HCT116 (cell line): Measurements from ENCODE around the gene DCHS2. TPM values are rescaled to one million over a fixed set of nuclear protein-coding genes. Genes with fewer than 3 reads are reported as not detected.

Experiments
- ATAC-seq: fragments of 200-7000 bp; cut with Tn5 transposase; 2 replicates; pipeline ENCODE4 v1.9.1; 2020; ENCODE audit warnings: mild to moderate bottlenecking, moderate library complexity
- BruUV-seq: library from RNA; stranded (reverse); fragments of 400-500 nt; replicated peaks from 2 replicates; lab custom pipeline; 2021; lab: Mats Ljungman, UMichigan
- CTCF ChIA-PET: fragments of 300-600 bp; sonication (Branson Sonifier 250); formaldehyde crosslinking; loops from one replicate; lab custom pipeline; 2021; ENCODE audit warnings: antibody characterized with exemption; lab: Charles Lee
- POLR2A ChIA-PET: fragments of 300-600, 350-600 bp; sonication (Branson Sonifier 250); formaldehyde crosslinking; loops from one replicate; lab custom pipeline; 2021; ENCODE audit warnings: antibody characterized with exemption; lab: Charles Lee
- RAD21 ChIA-PET, 2 experiments: fragments of 300-600 bp; sonication (Branson Sonifier 250); formaldehyde crosslinking; loops; one replicate each; lab custom pipeline; 2023; ENCODE audit warnings: low total read pairs in 2 of 2; ENCODE audit not compliant: uncharacterized antibody in 2 of 2, unreplicated experiment in 2 of 2, low non-redundant PET in 1 of 2; lab: Charles Lee
- DNase-seq: peaks from one replicate; pipeline ENCODE4 v3.0.0-alpha.2; 2010; ENCODE audit warnings: low read depth, low spot score
- H2AFZ ChIP-seq: fragments of 200-600 bp; shearing (Covaris generic), sonication (generic); 2 replicates; pipeline ENCODE4 v1.6.1; 2017; ENCODE audit warnings: low read depth, mixed run types, mixed read lengths, antibody characterized with exemption, low read length; ENCODE audit not compliant: poor library complexity, severe bottlenecking
- H3K27ac ChIP-seq: 2 replicates; pipeline ENCODE4 v1.5.1; 2012; ENCODE audit warnings: low read depth, low read length
- H3K27me3 ChIP-seq: fragments of 200-600 bp; sonication (generic); 2 replicates; pipeline ENCODE4 v1.6.1; 2016; ENCODE audit warnings: mixed run types, low read length, mixed read lengths; ENCODE audit not compliant: insufficient read depth
- H3K36me3 ChIP-seq, 2 experiments: fragments of 200-500 bp in 1 of 2; fragments of 200-600 bp in 1 of 2; sonication (Bioruptor generic) in 1 of 2; sonication (generic) in 1 of 2; 2 replicates each; pipeline versions ENCODE4 v1.5.1 to v1.6.1; 2014 to 2016; ENCODE audit warnings: low read length in 2 of 2, inconsistent platforms in 1 of 2, mixed read lengths in 1 of 2, mixed run types in 1 of 2; ENCODE audit not compliant: insufficient read depth in 2 of 2, control insufficient read depth in 1 of 2
- H3K4me1 ChIP-seq, 2 experiments: fragments of 200-600 bp in 1 of 2; sonication (generic) in 1 of 2; 2 replicates each; pipeline versions ENCODE4 v1.5.1 to v1.6.1; 2012 to 2017; ENCODE audit warnings: low read length in 2 of 2, inconsistent platforms in 1 of 2, mild to moderate bottlenecking in 1 of 2, mixed read lengths in 1 of 2, mixed run types in 1 of 2, moderate library complexity in 1 of 2; ENCODE audit not compliant: insufficient read depth in 2 of 2, control insufficient read depth in 1 of 2
- H3K4me2 ChIP-seq: fragments of 200-600 bp; sonication (generic); 2 replicates; pipeline ENCODE4 v1.6.1; 2017; ENCODE audit warnings: mixed run types, low read length, mixed read lengths
- H3K4me3 ChIP-seq, 2 experiments: fragments of 200-600 bp in 1 of 2; sonication (generic) in 1 of 2; replicated peaks in 1 of 2; 2 replicates each; pipeline ENCODE4 v1.5.1; 2011 to 2016; ENCODE audit warnings: low read length in 2 of 2, control low read depth in 1 of 2, low read depth in 1 of 2, mild to moderate bottlenecking in 1 of 2, mixed read lengths in 1 of 2, mixed run types in 1 of 2
- H3K79me2 ChIP-seq: fragments of 200-600 bp; sonication (generic); 2 replicates; pipeline ENCODE4 v1.6.1; 2017; ENCODE audit warnings: mild to moderate bottlenecking, mixed run types, low read length, moderate library complexity, mixed read lengths; ENCODE audit not compliant: insufficient read depth
- H3K9ac ChIP-seq: fragments of 200-600 bp; sonication (generic); 2 replicates; pipeline ENCODE4 v1.6.1; 2016; ENCODE audit warnings: low read length, mixed read lengths
- H3K9me2 ChIP-seq: fragments of 200-600 bp; sonication (generic), shearing (Covaris generic); 2 replicates; pipeline ENCODE4 v1.6.1; 2017; ENCODE audit warnings: mixed run types, mild to moderate bottlenecking, moderate library complexity; ENCODE audit not compliant: insufficient read depth
- H3K9me3 ChIP-seq, 2 experiments: fragments of 200-500 bp in 1 of 2; fragments of 200-600 bp in 1 of 2; sonication (Bioruptor generic) in 1 of 2; sonication (generic) in 1 of 2; 2 replicates each; pipeline ENCODE4 v1.6.1; 2014 to 2017; ENCODE audit warnings: low read length in 2 of 2, mixed read lengths in 2 of 2, inconsistent platforms in 1 of 2, low read depth in 1 of 2, mild to moderate bottlenecking in 1 of 2, mixed run types in 1 of 2, moderate library complexity in 1 of 2; ENCODE audit not compliant: control insufficient read depth in 1 of 2, insufficient read depth in 1 of 2
- H4K20me1 ChIP-seq: fragments of 200-600 bp; sonication (generic), shearing (Covaris generic); 2 replicates; pipeline ENCODE4 v1.6.1; 2017; ENCODE audit warnings: mixed run types, mild to moderate bottlenecking, moderate library complexity; ENCODE audit not compliant: insufficient read depth
- CEBPB ChIP-seq: IDR thresholded peaks from 2 replicates; pipeline ENCODE4 v1.6.1; 2012; ENCODE audit warnings: low read depth
- ELF1 ChIP-seq: IDR thresholded peaks from 2 replicates; pipeline ENCODE4 v1.6.1; 2012; ENCODE audit warnings: low read depth, borderline replicate concordance
- EZH2 ChIP-seq: fragments of 200-600 bp; sonication (generic); IDR thresholded peaks from 2 replicates; pipeline ENCODE4 v1.6.1; 2017; ENCODE audit warnings: antibody characterized with exemption, mixed run types
- FOSL1 ChIP-seq: IDR thresholded peaks from 2 replicates; pipeline ENCODE4 v1.6.1; 2012; ENCODE audit warnings: low read depth
- JUND ChIP-seq: IDR thresholded peaks from 2 replicates; pipeline ENCODE4 v1.6.1; 2012
- RAD21 ChIP-seq: IDR thresholded peaks from 2 replicates; pipeline ENCODE4 v1.6.1; 2012; ENCODE audit warnings: low read depth, mild to moderate bottlenecking
- SIN3A ChIP-seq: IDR thresholded peaks from 2 replicates; pipeline ENCODE4 v1.6.1; 2012; ENCODE audit warnings: low read depth
- ZFX ChIP-seq: fragments of 450-650 bp; IDR thresholded peaks from 2 replicates; pipeline ENCODE4 v1.6.1; 2017
- ZNF274 ChIP-seq: fragments of 200-500 bp; sonication (Bioruptor generic); IDR thresholded peaks from 2 replicates; pipeline ENCODE4 v1.6.1; 2014; ENCODE audit warnings: mild to moderate bottlenecking, low read depth, low read length, inconsistent platforms
- intact Hi-C: fragments of 100-400 bp; cut with micrococcal nuclease; formaldehyde crosslinking; loops from 2 replicates; pipeline ENCODE4 v1.10.0; 2022
- total RNA-seq: library from RNA; stranded (reverse); gene quantifications from one replicate; pipeline ENCODE4 v1.2.1, GENCODE V29; 2021; ENCODE audit not compliant: unreplicated experiment
- TF ChIP-seq, protein P1 (sequence below): IDR thresholded peaks from 2 replicates; pipeline ENCODE4 v1.6.1; 2012
- TF ChIP-seq, protein P2 (sequence below), 3 experiments: fragments of 200-600 bp in 1 of 3; sonication (generic) in 1 of 3; IDR thresholded peaks in 2 of 3; conservative IDR thresholded peaks in 1 of 3; 2 replicates each; pipeline ENCODE4 v1.5.1; 2012 to 2017; ENCODE audit warnings: low read depth in 2 of 3, low read length in 2 of 3, antibody characterized with exemption in 1 of 3, borderline replicate concordance in 1 of 3, control low read depth in 1 of 3, mild to moderate bottlenecking in 1 of 3, mixed read lengths in 1 of 3, mixed run types in 1 of 3, moderate library complexity in 1 of 3; ENCODE audit not compliant: insufficient read depth in 1 of 3

Gene DCHS2
- total RNA-seq, 1 experiment from 2014 or later: 0.05 TPM

DNA sequence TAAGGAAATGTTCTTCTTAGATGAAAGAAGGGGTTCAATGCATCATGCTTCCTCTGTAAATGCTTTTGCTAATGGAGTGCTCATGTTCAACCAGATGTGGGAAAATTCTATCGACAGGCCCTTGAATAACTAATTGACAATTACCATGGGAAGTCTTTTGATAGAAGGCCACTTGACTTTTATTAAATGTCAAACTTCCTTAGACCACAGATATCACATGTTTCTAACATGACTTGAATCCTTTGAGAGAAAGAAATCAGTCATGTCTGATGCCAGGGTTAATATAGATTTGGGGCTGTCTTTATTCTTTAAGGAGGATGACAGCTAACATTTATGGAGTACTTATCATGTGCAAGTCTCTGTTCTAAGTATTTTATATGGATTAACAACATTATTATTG is 280.1 kb downstream of the DCHS2 start:
- H3K9me3 ChIP-seq: no peaks in the 10 kb centered on the region

More for the DNA sequence above, 280.1 kb downstream of the DCHS2 start:
- peaks cover 0 to 9% of the 10 kb centered on the region in 2 experiments; a peak in 2 of 4 replicates for H3K4me1 ChIP-seq
- ChIA-PET CTCF (no interaction called here), RAD21 (no interaction called here), POLR2A (no interaction called here)
- no peak overlapping the region for H3K4me3 ChIP-seq
- H2AFZ ChIP-seq: no peak overlapping the region
- no peak for DNase-seq
- H4K20me1 ChIP-seq: no peaks in the 10 kb centered on the region
- no TSS peak for BruUV-seq
- H3K9ac ChIP-seq: no peak overlapping the region
- no peaks in the 10 kb centered on the region for H3K27me3 ChIP-seq
- H3K4me2 ChIP-seq: no peak overlapping the region
- no peaks in the 10 kb centered on the region for H3K36me3 ChIP-seq
- no peaks in the 10 kb centered on the region for H3K79me2 ChIP-seq
- intact Hi-C loops: no loop called here
- no peak overlapping the region for H3K27ac ChIP-seq
- no peaks in the 10 kb centered on the region for H3K9me2 ChIP-seq
- no peak for ATAC-seq
- TF ChIP-seq ZNF274 (no peak), SIN3A (no peak), ZFX (no peak), JUND (no peak), EZH2 (no peak), RAD21 (no peak), CEBPB (no peak), ELF1 (no peak), FOSL1 (no peak)
- TF ChIP-seq, protein P1, sequence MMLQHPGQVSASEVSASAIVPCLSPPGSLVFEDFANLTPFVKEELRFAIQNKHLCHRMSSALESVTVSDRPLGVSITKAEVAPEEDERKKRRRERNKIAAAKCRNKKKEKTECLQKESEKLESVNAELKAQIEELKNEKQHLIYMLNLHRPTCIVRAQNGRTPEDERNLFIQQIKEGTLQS: no peak
- TF ChIP-seq, protein P2, sequence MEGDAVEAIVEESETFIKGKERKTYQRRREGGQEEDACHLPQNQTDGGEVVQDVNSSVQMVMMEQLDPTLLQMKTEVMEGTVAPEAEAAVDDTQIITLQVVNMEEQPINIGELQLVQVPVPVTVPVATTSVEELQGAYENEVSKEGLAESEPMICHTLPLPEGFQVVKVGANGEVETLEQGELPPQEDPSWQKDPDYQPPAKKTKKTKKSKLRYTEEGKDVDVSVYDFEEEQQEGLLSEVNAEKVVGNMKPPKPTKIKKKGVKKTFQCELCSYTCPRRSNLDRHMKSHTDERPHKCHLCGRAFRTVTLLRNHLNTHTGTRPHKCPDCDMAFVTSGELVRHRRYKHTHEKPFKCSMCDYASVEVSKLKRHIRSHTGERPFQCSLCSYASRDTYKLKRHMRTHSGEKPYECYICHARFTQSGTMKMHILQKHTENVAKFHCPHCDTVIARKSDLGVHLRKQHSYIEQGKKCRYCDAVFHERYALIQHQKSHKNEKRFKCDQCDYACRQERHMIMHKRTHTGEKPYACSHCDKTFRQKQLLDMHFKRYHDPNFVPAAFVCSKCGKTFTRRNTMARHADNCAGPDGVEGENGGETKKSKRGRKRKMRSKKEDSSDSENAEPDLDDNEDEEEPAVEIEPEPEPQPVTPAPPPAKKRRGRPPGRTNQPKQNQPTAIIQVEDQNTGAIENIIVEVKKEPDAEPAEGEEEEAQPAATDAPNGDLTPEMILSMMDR (IDR thresholded peaks at IDR 0.05 in 2 of 3, conservative IDR thresholded peaks at IDR 0.05 in 1 of 3; ENCODE audit: borderline replicate concordance in 1 of 3, insufficient read depth in 1 of 3, low read depth in 2 of 3, low read length in 2 of 3): no peak
